NCI-H1417 (cell line): ENCODE data around the gene NOS3.
A peak's percentile ranks its signal among the peaks of the same experiment; 100 is the strongest.
"Not testable (repeated sequence)": the region's sequence is repeated elsewhere in the genome, so short reads cannot be mapped to it uniquely, and the experiment has no call there.

Experiments
- DNase-seq, 3 experiments: peaks; one replicate each; lab custom pipeline; 2025; lab: John Stamatoyannopoulos, UW

Gene NOS3

GRCh38 chr7:151000897-151001495, 10.2 kb downstream of the NOS3 start:
- DNase-seq = no peak

DNA sequence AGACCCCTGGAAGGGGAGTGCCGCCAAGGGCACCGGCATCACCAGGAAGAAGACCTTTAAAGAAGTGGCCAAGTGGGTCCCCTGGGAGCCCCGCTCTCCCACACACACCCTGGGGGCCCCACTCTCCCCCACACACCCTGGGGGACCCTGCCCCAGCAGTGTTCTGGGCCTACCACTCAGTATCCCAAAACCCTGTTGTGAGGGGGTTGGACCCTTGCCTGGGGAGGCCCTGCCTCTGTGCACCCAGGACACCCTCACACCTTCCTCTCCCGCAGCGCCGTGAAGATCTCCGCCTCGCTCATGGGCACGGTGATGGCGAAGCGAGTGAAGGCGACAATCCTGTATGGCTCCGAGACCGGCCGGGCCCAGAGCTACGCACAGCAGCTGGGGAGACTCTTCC, 10.7 kb downstream of the NOS3 start:
- no peak for DNase-seq

DNA sequence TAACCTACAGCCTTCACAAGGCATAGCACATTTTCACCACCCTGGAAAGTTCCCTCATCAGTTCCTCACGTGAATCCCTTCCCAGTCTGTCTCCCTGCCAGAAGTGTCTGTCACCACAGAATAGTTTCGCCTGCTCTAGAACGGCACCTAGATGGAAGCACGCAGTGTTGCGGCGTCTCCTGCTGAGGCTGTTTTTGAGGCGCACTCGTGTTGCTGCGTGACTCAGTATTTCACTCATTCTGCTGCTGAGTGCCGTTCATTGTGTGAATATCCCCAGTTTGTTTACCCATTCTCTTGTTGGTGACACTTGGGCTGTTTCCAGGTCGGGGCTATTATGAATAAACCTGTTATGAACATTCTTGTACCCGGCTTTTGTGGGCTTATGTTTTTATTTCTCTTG, 12.8 kb downstream of the NOS3 start:
- DNase-seq = peak in 2 of 3 experiments; percentile 39 to 62

DNA sequence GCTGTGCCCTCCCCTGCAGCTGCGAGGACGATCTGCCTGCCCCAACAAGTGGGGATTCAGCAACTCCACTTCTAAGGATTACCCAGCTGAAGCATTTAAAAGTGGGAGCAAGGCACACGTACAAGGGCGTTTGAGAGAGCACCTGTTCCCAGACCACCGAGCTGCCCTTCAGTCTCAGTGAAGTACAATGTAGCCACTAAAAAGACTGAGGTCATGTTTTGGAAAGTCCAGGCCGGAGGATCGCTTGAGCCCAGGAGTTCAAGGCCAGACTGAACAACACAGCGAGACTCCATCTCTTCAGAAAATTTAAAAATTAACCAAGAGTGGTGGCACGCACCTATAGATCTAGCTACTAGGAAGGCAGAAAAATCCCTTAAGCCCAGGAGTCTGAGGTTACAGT, 14.7 kb downstream of the NOS3 start:
- DNase-seq = no peak

DNA sequence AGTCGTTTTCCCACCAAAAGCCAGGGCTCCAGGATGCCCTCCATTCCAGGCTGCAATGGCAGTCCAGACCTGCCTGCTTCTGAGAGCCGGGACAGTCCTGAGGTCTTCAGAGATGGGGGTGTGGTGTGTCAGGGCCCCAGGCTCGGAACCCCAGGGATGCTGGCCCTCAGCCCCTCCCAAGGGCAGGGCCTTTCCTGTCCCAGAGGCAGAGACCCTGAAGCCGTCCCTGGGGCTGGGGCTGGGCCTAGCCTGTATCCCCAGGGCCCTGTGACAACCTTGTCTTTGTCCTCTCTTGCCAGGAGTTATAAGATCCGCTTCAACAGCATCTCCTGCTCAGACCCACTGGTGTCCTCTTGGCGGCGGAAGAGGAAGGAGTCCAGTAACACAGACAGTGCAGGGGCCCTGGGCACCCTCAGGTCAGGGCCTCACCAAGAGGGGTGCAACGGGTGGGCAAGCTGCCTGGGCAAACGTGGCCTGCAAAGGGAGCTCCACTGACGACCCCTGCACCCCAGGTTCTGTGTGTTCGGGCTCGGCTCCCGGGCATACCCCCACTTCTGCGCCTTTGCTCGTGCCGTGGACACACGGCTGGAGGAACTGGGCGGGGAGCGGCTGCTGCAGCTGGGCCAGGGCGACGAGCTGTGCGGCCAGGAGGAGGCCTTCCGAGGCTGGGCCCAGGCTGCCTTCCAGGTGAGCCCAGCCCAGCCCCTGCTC, 15.9 kb downstream of the NOS3 start:
- no peak for DNase-seq

DNA sequence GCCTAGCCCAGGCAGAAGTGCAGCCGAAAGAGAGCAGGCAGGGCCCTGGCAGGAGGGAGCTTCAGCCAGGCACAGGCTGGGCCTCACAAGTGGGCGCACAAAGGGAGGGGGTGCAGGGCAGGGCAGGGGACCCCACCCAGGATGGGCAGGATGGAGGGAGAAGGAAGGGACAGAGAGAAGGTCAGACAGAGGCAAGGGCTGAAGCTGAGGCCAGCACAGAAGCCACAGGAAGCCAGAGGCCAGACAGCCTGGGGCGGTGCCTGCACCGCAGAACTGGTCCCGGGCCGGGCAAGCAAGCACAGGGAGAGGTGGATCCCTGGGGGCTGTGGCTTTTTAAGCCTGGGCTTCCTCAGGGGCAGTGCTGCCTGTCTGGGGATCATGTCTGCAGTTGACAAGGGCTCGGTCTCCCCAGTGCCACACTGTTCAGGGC, 16.7 kb downstream of the NOS3 start:
- no peak for DNase-seq

GRCh38 chr7:151008143-151008510, 17.3 kb downstream of the NOS3 start:
- no peak for DNase-seq

DNA sequence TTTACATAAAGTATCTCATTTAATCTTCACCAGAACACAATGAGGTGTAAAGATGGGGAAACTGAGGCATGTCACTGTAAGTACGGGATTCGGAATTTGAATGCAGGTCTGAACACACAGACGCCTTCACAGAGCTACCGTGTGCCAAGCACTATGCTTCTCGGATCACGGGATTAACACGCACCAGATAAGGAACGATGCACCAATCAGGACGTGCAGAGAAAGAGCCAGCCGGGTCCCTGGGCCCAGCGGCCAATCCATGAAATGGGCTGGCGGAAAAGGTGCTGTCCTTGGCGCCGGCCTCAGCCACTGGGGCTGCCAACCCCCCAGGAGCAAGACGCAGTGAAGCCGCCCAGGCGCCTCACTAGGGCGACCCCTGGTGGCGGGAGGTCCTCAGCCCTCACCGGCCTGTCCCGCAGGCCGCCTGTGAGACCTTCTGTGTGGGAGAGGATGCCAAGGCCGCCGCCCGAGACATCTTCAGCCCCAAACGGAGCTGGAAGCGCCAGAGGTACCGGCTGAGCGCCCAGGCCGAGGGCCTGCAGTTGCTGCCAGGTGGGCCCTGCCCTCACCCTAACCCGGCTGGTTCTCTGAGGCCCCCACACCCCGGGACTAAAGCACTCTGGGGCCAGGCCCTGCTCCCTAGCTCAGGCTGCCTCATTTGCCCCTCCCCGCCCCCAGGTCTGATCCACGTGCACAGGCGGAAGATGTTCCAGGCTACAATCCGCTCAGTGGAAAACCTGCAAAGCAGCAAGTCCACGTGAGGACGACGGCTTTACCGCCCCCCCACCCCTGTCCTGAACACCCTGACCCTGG, 17.9 kb downstream of the NOS3 start:
- no peak for DNase-seq

GRCh38 chr7:151009327-151010036, 18.7 kb downstream of the NOS3 start:
- no peak for DNase-seq

- DNase-seq = no peak
These were observed 19.2 kb downstream of the NOS3 start for GRCh38 chr7:151010037-151010306.

DNA sequence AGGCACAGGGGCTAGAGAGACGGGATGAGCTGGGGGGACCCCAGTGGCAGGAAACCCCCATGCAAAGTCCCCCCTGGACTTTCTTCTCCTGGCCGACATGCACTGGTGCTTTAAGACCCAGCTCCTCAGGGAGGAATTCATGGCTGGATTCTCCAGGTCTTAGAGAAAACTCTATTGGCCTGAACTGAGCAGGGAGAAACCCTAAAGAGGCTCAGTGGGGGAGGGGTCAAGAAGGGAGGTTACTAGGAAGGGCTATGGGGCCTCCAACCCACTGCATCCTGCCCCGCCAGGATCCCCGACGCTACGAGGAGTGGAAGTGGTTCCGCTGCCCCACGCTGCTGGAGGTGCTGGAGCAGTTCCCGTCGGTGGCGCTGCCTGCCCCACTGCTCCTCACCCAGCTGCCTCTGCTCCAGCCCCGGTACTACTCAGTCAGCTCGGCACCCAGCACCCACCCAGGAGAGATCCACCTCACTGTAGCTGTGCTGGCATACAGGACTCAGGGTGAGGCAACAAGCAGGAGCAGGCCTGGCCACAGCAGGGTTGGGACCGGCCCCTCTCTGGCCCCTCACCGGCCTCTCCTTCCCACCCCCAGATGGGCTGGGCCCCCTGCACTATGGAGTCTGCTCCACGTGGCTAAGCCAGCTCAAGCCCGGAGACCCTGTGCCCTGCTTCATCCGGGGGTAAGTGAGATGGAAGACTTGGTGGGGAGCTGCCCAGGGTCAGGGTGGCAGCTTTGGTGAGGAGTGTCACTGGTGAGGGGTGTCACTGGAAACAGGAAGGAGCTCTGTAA, 19.7 kb downstream of the NOS3 start:
- no peak for DNase-seq

DNA sequence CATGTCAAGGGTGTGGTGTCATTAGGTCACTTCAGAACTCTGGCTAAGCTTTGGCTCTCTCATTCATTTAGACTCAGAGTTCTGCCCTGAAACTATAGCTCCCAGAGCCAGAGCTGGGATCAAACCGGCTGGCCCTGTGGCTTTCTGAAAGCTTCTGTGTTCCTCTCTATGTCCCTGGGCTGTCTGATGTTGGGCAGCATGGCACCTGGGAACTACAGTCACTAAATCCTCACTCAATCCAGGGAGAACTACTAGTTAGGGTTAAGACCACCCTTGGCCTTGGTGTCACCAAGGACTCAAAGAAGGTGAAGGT, 20.2 kb downstream of the NOS3 start:
- DNase-seq = no peak

GRCh38 chr7:151011616-151012015, 20.8 kb downstream of the NOS3 start:
- DNase-seq = not testable (repeated sequence)

DNA sequence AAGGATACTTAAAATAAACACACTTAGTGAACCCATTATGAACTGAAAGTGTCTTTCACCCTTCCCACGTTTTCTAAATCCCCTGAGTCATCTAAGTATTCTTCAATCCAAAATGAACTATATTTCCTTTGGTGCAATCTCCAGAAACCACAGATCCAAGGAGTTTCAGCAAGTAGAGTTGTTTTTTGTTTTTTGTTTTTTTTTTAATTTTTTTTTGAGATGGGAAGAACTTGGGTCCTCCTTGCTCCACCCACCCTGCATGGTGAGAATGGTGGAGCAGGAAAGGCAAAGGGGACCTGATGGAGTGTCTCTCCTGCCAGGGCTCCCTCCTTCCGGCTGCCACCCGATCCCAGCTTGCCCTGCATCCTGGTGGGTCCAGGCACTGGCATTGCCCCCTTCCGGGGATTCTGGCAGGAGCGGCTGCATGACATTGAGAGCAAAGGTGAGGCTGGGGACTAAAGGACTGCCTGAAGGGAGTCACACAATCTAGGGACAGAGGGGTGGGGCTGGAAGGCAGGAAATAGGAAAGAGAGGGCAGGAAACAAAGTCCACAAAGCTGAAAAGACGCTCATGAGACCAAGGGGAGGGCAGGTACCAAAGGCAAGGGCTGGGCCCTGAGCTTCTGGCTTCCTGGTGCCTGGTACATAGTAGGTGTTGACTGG, 21.3 kb downstream of the NOS3 start:
- DNase-seq = no peak

DNA sequence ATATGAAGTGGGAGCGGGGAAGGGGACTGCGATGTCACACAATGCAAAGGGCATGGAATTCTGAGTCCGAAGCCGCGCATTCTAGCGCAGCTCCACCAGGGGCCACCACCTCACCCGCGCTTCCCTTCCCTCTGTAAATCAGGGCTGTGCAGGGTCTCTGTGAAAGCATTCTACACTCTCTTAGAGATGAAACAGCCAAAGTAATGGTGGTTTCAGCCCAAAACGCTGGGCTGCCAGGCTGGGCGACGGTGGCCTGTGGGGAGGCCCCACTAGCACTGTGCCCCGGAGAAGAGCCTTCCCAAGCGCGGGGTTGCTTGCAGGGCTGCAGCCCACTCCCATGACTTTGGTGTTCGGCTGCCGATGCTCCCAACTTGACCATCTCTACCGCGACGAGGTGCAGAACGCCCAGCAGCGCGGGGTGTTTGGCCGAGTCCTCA, 22.1 kb downstream of the NOS3 start:
- peak; percentile 17 to 82 (median 71) for DNase-seq

GRCh38 chr7:151013356-151013732, 22.5 kb downstream of the NOS3 start:
- DNase-seq = peak in 1 of 3 experiments; percentile 88

- peak in 2 of 3 experiments; percentile 93 to 97 for DNase-seq
These were observed 23.1 kb downstream of the NOS3 start for GRCh38 chr7:151013733-151014497.

GRCh38 chr7:151014950-151015349, 24.1 kb downstream of the NOS3 start:
- no peak for DNase-seq

DNA sequence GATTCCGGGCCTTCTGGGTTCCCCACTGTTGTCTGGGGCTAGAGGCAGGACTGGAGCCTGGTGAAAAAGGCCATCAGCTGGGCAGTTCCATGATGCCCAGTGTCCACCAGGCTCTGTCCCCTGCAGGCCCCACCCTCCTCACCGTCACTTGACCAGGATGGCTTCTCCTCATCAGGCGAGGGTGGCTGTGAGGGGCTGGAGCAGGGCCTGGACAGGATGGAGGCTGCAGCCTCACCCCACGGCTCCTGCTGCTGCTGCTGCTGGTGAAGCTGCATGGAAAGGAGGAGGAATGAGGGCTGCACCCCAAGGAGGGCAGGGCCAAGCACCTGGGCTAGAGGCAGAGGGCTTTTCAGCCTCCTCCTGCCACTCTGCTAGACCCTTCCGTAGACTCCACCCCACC, 25.1 kb downstream of the NOS3 start:
- no peak for DNase-seq

- no peak for DNase-seq
These were observed 25.7 kb downstream of the NOS3 start for GRCh38 chr7:151016505-151016904.

DNA sequence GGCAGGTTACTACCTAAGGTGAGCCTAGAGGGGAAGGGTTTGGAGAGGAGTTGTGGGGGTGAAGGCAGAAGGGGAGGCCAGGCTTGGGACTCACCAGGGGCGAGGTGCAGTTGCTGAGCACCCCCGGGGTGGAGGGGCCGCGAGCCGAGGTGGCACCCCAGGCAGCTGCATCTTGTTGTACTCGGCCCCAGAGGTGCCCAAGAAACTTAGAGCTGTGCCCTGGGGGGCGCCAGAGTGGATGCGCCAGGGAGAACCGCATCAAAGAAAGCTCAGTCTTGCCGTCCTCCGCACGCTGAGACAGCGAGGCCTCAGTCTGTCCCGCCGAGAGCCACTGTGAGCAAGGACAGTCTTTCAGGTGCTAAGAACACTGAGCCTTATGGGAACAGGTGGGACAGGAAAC, 26.1 kb downstream of the NOS3 start:
- no peak for DNase-seq
